Measurements from ENCODE around the gene MACROH2A1.
A peak's percentile ranks its signal among the peaks of the same experiment; 100 is the strongest.

The MACROH2A1 gene

DNA sequence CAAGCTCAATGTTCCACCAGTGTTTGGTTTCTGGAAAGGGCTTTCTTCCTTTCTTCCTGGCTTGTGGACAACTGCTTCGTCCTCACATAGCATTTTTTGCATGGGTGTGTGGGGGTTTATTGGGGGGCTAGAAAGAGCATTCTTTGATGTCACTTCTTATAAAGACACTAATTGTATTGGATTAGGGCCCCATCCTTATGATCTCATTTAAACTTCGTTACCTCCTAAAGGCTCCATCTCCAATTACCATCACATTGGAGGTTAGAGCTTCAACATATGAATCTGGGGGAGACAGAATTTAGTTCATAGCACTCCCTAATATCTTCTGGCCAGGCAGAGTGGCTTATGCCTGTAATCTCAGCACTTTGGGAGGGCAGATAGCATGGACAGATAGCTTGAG lies 6.1 kb upstream of the MACROH2A1 start:
- no peak for TF ChIP-seq RAD21 (IDR thresholded peaks at IDR 0.05; ENCODE audit: low read depth)
- no peak for TF ChIP-seq ZBTB7A (IDR thresholded peaks at IDR 0.05; ENCODE audit: low read depth)
- TF ChIP-seq NFIC (IDR thresholded peaks at IDR 0.05): no peak
- no peak for TF ChIP-seq YY1 (IDR thresholded peaks at IDR 0.05; ENCODE audit: low read depth)

DNA sequence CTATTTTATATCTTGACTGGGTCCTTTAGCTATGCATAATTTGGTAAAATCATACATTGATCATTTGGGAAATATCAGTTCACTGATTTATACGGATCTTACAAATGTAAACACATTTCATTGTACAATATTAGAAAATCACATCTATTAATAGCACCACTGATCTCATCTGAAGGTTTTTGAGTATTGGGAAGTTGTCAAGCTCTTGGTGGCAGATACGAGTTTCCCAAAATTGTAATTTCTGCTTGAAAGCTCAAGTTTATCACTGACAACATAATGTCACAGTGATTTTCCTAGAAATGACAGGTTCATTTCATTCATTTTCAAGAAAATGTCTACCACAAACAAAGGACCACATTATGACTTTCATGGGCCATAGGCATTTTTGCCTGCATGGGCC lies 3.0 kb upstream of the MACROH2A1 start:
- TF ChIP-seq, protein P1, sequence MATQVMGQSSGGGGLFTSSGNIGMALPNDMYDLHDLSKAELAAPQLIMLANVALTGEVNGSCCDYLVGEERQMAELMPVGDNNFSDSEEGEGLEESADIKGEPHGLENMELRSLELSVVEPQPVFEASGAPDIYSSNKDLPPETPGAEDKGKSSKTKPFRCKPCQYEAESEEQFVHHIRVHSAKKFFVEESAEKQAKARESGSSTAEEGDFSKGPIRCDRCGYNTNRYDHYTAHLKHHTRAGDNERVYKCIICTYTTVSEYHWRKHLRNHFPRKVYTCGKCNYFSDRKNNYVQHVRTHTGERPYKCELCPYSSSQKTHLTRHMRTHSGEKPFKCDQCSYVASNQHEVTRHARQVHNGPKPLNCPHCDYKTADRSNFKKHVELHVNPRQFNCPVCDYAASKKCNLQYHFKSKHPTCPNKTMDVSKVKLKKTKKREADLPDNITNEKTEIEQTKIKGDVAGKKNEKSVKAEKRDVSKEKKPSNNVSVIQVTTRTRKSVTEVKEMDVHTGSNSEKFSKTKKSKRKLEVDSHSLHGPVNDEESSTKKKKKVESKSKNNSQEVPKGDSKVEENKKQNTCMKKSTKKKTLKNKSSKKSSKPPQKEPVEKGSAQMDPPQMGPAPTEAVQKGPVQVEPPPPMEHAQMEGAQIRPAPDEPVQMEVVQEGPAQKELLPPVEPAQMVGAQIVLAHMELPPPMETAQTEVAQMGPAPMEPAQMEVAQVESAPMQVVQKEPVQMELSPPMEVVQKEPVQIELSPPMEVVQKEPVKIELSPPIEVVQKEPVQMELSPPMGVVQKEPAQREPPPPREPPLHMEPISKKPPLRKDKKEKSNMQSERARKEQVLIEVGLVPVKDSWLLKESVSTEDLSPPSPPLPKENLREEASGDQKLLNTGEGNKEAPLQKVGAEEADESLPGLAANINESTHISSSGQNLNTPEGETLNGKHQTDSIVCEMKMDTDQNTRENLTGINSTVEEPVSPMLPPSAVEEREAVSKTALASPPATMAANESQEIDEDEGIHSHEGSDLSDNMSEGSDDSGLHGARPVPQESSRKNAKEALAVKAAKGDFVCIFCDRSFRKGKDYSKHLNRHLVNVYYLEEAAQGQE (IDR thresholded peaks at IDR 0.05; ENCODE audit: low read depth): no peak
- no peak for TF ChIP-seq EP300 (IDR thresholded peaks at IDR 0.05; ENCODE audit: borderline replicate concordance)
- TF ChIP-seq, protein P2, sequence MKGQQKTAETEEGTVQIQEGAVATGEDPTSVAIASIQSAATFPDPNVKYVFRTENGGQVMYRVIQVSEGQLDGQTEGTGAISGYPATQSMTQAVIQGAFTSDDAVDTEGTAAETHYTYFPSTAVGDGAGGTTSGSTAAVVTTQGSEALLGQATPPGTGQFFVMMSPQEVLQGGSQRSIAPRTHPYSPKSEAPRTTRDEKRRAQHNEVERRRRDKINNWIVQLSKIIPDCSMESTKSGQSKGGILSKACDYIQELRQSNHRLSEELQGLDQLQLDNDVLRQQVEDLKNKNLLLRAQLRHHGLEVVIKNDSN (IDR thresholded peaks at IDR 0.05): no peak
- no peak for TF ChIP-seq YY1 (IDR thresholded peaks at IDR 0.05; ENCODE audit: low read depth)
- no peak for TF ChIP-seq NFIC (IDR thresholded peaks at IDR 0.05)
- no peak for TF ChIP-seq ZBTB7A (IDR thresholded peaks at IDR 0.05; ENCODE audit: low read depth)
- TF ChIP-seq CREB1 (IDR thresholded peaks at IDR 0.05; ENCODE audit: low read depth): no peak
- no peak for TF ChIP-seq FOXM1 (IDR thresholded peaks at IDR 0.05; ENCODE audit: borderline replicate concordance, low read depth)
- no peak for TF ChIP-seq TCF12 (IDR thresholded peaks at IDR 0.05; ENCODE audit: low read depth)
- TF ChIP-seq TEAD4 (IDR thresholded peaks at IDR 0.05): no peak
- no peak for TF ChIP-seq TAF1 (IDR thresholded peaks at IDR 0.05; ENCODE audit: low read depth)
- TF ChIP-seq CEBPB (IDR thresholded peaks at IDR 0.05): no peak
- TF ChIP-seq EGR1 (IDR thresholded peaks at IDR 0.05): no peak
- no peak for TF ChIP-seq RAD21 (IDR thresholded peaks at IDR 0.05; ENCODE audit: low read depth)
- TF ChIP-seq, protein P3, sequence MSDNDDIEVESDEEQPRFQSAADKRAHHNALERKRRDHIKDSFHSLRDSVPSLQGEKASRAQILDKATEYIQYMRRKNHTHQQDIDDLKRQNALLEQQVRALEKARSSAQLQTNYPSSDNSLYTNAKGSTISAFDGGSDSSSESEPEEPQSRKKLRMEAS (IDR thresholded peaks at IDR 0.05): no peak

DNA sequence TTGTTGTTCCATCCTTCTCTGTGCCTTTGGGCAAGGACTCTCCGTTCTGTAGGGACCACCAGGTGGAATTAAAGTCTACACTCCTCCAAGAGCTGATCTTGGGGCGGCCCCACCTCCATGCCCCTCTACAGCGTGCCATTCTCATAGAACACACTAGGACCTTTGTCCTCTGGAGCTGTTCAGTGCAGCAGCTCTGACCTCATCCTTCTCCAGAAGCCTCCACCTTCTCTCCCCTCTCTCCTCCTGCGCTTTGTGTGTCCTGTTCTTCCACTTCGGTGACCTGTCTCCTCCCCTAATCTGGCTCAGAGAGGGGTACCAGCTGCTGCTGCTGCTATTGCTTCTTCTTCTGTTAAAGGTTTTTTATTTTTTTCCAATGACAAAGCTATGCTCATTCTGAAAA lies 1.8 kb upstream of the MACROH2A1 start:
- TF ChIP-seq YY1 (IDR thresholded peaks at IDR 0.05; ENCODE audit: low read depth) (no peak), NFIC (IDR thresholded peaks at IDR 0.05) (no peak), RAD21 (IDR thresholded peaks at IDR 0.05; ENCODE audit: low read depth) (no peak), EP300 (IDR thresholded peaks at IDR 0.05; ENCODE audit: borderline replicate concordance) (no peak)
- TF ChIP-seq, protein P2 (IDR thresholded peaks at IDR 0.05): no peak

DNA sequence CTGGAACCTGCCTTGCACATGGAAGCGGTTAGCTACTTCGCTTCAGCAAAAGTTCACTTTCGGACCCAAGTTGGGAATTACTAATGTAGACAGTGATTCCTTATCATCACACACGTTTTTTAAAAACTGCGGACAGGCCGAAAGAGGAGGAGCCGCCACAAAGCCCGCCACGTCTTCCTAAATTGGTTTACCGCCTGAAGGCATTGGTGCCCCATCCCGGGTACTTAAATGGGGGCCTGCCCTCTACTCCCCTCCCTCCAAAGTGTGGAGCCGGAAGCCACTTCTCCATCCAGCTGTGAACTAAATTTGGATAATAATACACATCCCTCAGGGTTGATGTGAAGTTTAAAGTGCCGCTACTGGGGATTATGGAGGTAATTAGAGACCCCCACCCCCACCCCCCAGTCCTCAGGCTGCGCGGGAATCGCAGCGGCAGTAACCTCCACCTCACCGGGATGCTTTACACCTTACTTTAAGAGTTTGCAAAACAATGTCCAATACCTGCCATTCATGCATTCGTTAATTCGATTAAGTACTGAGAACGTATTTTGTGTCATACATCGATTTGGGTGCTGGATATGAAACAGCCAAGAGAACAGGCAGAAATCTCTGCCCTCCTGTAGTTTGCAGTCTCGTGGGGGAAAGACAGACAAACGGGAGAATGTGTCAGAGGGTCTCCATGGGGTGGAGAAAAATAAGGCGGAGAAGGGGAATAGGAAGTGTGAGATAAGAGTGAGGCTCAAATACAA lies 937 bp upstream of the MACROH2A1 start:
- TF ChIP-seq CREB1 (IDR thresholded peaks at IDR 0.05; ENCODE audit: low read depth) (no peak), TCF12 (IDR thresholded peaks at IDR 0.05; ENCODE audit: low read depth) (no peak), ZBTB7A (IDR thresholded peaks at IDR 0.05; ENCODE audit: low read depth) (no peak), EP300 (IDR thresholded peaks at IDR 0.05; ENCODE audit: borderline replicate concordance) (no peak), EGR1 (IDR thresholded peaks at IDR 0.05) (no peak)
- TF ChIP-seq, protein P3 (IDR thresholded peaks at IDR 0.05): no peak
- TF ChIP-seq, protein P1 (IDR thresholded peaks at IDR 0.05; ENCODE audit: low read depth): no peak

DNA sequence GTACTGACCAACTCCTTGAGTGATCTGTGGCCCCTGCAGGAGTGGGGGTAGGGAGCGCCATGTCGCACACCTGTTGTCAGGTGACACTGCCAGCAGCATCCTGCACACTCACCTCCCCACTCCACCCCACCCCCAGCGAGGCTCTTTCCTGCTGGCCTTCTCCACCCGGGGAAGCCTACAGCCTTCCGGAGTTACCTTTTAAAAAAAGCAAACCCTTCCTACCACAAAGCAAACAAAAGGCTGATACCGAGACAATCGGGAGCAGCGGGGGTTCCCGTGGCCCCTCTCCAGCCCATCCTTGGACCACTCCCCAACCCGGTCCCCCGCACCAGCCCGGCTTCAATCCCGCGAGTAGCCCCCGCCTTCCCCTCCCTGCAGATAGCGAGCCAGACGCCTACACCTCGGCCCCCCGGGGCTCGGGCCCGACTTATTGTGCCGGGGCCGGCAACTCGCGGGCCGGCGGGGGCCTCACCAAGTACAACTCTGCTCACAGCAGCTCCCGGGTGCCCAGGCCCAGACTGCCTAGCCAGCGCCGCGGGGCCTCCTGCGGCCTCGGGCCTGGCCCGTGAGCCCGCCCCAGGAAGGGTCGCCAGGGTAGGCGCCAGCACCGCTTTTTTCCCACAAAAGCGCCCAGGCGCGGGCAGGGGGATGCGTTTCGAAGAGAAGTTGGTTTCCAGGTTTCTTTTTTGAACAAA lies 724 bp downstream of the MACROH2A1 start:
- TF ChIP-seq TCF12 (IDR thresholded peaks at IDR 0.05; ENCODE audit: low read depth): no peak
- TF ChIP-seq, protein P1 (IDR thresholded peaks at IDR 0.05; ENCODE audit: low read depth): no peak
- no peak for TF ChIP-seq CREB1 (IDR thresholded peaks at IDR 0.05; ENCODE audit: low read depth)
- TF ChIP-seq FOXM1 (IDR thresholded peaks at IDR 0.05; ENCODE audit: borderline replicate concordance, low read depth): no peak
- peak; percentile 49 for TF ChIP-seq EGR1 (IDR thresholded peaks at IDR 0.05)
- TF ChIP-seq, protein P2 (IDR thresholded peaks at IDR 0.05): peak; percentile 59
- TF ChIP-seq EP300 (IDR thresholded peaks at IDR 0.05; ENCODE audit: borderline replicate concordance): no peak
- peak; percentile 37; the same call in 1 of the 2 replicates for TF ChIP-seq TAF1 (IDR thresholded peaks at IDR 0.05; ENCODE audit: low read depth)
- 0 out of 2 replicates have a peak, but pooled peaks have one; percentile 37 for TF ChIP-seq ZBTB7A (IDR thresholded peaks at IDR 0.05; ENCODE audit: low read depth)
- TF ChIP-seq, protein P3 (IDR thresholded peaks at IDR 0.05): no peak
- TF ChIP-seq CEBPB (IDR thresholded peaks at IDR 0.05): no peak
- TF ChIP-seq YY1 (IDR thresholded peaks at IDR 0.05; ENCODE audit: low read depth): no peak
- TF ChIP-seq TEAD4 (IDR thresholded peaks at IDR 0.05): no peak
- TF ChIP-seq RAD21 (IDR thresholded peaks at IDR 0.05; ENCODE audit: low read depth): no peak
- TF ChIP-seq NFIC (IDR thresholded peaks at IDR 0.05): no peak

Data from Ishikawa (cell line).